ENCODE measurements around the gene OLFML1.

- no peak for TF ChIP-seq POLR2A (IDR thresholded peaks at IDR 0.05; ENCODE audit: low read depth, low read length)
- no peak for TF ChIP-seq POLR2AphosphoS5 (IDR thresholded peaks at IDR 0.05; ENCODE audit: low read depth, low read length)
- TF ChIP-seq TAF1 (IDR thresholded peaks at IDR 0.05; ENCODE audit: low read depth, low read length): no peak
- no peak for TF ChIP-seq SPI1 (IDR thresholded peaks at IDR 0.05; ENCODE audit: low read depth, low read length)
- TF ChIP-seq POU2F2 (IDR thresholded peaks at IDR 0.05; ENCODE audit: low read depth, low read length): no peak
- no peak for TF ChIP-seq PAX5 (IDR thresholded peaks at IDR 0.05; ENCODE audit: insufficient read depth, low read length, severe bottlenecking)
Observed at GRCh38 chr11:7486098-7486780, 933 bp downstream of the OLFML1 start.
